HG03095 (cell line): Measurements from ENCODE around the gene HOXC12.

Source experiments
- ATAC-seq: cut with Tn5 transposase; IDR thresholded peaks from one replicate; pipeline ENCODE4 v1.9.1; 2021; ENCODE audit warnings: moderate library complexity; ENCODE audit not compliant: unreplicated experiment

Gene HOXC12

GRCh38 chr12:53940443-53941014, 14.2 kb upstream of the HOXC12 start:
- ATAC-seq: no peak

GRCh38 chr12:53941187-53941586, 13.5 kb upstream of the HOXC12 start:
- ATAC-seq: no peak

- ATAC-seq: no peak
Measured at GRCh38 chr12:53941750-53942149, 13.0 kb upstream of the HOXC12 start.

GRCh38 chr12:53942467-53942997, 12.2 kb upstream of the HOXC12 start:
- no peak for ATAC-seq

GRCh38 chr12:53944209-53944608, 10.5 kb upstream of the HOXC12 start:
- ATAC-seq: no peak

GRCh38 chr12:53944907-53945847, 9.5 kb upstream of the HOXC12 start:
- no peak for ATAC-seq

GRCh38 chr12:53947743-53948142, 7.0 kb upstream of the HOXC12 start:
- ATAC-seq: no peak

- no peak for ATAC-seq
Measured at GRCh38 chr12:53948650-53949593, 5.8 kb upstream of the HOXC12 start.

GRCh38 chr12:53949631-53950436, 4.9 kb upstream of the HOXC12 start:
- ATAC-seq: no peak

GRCh38 chr12:53950437-53950773, 4.3 kb upstream of the HOXC12 start:
- ATAC-seq: no peak

GRCh38 chr12:53950789-53951576, 3.7 kb upstream of the HOXC12 start:
- no peak for ATAC-seq

GRCh38 chr12:53951577-53952334, 2.9 kb upstream of the HOXC12 start:
- no peak for ATAC-seq

GRCh38 chr12:53952335-53952694, 2.4 kb upstream of the HOXC12 start:
- ATAC-seq: no peak

GRCh38 chr12:53952871-53953734, 1.6 kb upstream of the HOXC12 start:
- no peak for ATAC-seq

- no peak for ATAC-seq
Measured at GRCh38 chr12:53953831-53954693, 641 bp upstream of the HOXC12 start.

GRCh38 chr12:53955036-53955775, 503 bp downstream of the HOXC12 start:
- ATAC-seq: no peak
